ENCODE results near the gene ZP2.
A peak's percentile ranks its signal among the peaks of the same experiment; 100 is the strongest.
"Not testable (repeated sequence)": the region's sequence is repeated elsewhere in the genome, so short reads cannot be mapped to it uniquely, and the experiment has no call there.

ZP2 gene

DNA sequence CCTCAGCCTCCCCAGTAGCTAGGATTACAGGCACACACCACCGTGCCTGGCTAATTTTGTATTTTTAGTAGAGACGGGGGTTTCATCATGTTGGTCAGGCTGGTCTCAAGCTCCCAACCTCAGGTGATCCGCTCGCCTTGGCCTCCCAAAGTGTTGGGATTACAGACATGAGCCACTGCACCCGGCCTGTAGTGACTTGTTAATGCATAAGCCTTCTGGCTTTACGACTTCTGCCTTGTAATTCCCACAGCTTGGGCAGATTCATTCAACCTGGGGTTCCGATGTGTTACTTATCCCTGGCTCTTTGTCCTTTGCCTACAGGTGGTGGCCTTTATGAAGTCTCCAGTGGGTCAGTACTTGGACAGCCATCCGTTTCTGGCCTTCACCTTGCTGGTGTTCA, 41.3 kb downstream of the ZP2 start:
- DNase-seq (ENCODE audit: low read depth): not testable (repeated sequence)

DNA sequence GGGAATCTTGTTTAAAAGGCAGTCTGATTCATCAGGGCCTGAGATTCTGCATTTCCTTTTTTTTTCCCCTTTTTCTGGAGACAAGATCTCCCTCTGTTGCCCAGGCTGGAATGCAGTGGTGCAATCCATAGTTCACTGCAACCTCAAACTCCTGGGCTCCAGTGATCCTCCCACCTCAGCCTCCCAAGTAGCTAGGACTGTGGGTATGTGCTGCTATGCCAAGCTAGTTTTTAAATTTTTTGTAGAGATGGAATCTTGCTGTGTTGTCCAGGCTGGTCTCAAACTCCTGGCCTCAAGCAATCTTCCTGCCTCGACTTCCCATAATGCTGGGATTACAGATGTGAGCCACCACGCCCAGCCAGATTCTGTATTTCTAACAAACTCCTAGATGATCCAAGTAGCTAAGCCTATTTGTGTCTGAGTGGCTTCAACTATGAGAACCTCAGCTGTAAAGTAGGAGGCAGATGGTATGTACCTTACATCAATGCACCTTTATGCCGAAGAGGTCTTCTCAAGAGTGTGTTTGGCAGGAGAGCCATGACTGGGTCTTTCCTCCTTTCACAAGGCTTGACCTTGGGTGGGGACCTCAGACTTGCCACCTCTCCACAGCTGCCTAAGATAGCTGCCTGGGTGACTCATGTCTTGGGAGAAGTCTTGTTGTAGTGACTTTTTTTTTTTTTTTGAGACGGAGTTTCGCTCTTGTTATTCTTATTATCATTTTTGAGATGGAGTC, 42.0 kb downstream of the ZP2 start:
- DNase-seq (ENCODE audit: low read depth): no peak

DNA sequence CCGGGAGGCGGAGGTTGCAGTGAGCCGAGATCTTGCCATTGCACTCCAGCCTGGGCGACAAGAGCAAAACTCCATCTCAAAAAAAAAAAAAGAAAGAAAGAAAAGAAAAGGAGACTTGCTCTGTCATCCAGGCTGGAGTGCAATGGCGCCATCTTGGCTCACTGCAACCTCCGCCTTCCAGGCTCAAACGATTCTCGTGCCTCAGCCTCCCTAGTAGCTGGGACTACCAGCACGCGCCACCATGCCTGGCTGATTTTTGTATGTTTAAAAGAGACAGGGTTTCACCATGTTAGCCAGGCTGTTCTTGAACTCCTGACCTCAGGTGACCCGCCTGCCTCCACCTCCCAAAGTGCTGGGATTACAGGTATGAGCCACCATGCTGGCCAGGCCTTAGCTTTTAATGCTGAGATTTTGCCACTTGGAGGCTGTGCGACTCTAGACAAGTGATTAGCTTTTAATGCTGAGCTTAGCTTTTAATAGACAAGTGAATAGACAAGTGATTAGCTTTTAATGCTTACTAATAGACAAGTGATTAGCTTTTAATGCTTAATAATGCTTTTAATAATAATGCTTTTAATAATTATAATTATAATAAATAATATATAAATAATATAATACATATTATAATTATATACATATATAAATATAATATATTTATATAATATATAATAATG, 43.3 kb downstream of the ZP2 start:
- DNase-seq (ENCODE audit: low read depth): no peak

DNA sequence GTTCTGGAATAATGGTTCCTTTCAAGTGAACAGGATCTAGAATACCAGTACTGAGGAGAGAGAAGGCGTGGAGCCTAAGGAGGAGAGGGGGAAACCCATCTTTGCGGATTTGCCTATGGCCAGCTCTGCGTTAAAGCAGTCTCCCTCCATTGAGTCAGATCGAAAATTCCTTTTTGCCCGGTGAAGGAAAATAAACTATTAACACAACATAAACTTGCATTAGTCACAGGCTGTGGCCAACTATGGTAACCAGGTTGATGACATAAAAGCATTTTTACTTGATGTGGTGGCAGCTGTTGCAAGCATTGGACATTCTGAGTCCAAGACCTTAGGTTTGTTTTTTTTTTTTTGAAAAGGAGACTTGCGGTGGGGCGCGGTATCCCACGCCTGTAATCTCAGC, 44.0 kb downstream of the ZP2 start:
- peak; percentile 71 for DNase-seq (ENCODE audit: low read depth)

DNA sequence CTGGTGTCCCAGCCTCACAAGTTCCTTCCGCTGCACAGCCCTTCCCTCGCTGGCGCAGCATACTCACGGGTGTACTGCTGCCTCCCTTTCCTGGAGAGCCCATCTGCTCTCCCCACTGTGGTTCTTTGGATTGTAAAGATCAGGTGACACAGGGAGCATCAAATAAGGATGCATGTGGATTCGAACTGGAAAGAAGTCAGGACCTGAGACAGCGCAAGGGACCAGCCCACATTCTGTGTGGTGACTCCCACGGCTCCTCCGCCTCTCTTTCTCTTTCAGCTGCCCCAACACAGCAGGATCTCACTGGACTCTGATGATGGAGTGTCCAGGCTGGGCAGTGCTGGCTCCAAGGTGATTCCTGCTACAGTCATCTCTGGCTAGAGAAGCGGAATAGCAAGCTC, 44.8 kb downstream of the ZP2 start:
- DNase-seq (ENCODE audit: low read depth): no peak

DNA sequence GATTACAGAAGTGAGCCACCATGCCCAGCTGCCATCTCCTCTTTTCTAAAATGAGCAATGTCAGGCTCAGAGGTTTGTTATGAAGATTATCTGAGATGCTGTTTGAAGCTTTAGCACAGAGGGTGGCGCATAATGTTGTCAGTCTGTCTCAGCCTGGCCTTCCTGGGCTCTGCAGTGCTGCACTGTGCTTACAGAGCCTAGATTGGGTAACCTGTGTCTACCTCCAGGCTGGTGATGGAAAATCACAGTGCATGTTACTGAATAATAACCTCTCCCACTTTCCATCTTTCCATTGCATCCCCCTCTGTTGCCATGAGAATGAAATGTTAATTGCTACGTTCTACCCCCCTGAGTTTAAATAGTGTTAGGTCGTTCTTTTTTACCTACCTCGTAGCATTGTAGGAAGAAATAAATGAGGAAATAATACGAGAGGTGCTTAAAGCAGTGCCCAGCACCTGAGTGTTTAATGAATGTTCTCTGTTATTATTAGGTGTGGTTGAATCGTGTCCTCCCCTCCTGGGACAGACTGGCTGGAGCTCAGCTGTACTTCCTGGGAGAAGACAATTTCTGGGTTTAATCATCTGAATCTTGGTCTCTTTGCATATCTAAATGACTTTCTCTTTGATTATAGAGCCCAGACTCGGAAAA, 46.7 kb downstream of the ZP2 start:
- DNase-seq (ENCODE audit: low read depth): no peak

DNA sequence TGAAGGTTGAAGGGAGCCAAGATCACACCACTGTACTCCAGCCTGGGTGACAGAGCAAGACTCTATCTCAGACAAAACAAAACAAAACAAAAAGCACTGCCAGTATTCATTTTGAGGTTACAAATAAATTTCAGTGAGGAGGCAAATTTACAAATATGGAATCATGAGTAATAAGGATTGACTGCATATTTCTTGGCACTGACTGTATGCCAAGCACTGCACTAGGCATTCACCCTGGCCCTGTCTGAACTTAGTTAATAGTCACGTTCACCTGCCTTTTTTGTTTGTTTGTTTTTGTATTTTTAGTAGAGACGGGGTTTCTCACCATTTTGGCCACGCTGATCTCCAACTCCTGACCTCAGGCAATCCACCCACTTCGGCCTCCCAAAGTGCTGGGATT, 47.8 kb downstream of the ZP2 start:
- DNase-seq (ENCODE audit: low read depth): no peak

DNA sequence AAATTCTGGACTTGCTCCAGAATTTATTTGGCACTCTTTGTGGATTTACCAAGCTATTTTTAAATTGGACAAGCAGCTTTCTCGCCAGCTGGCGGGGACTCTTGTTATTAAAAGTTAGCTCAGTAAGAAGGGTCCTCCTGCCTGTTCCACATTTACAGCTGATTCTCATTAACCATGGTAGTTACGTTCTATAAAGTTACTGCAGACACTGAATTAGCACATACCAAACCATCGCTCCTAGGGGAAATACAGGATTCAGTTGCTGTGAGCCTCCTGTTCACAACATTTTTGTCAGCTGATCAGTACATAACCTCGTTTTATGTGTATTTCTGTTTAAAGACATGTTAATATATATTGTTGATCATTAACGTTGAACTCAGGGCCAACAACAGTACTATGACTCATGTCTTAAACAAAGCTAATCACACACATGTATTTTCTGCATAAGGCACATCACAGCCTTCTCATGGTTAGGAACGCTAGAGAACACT, 48.7 kb downstream of the ZP2 start:
- peak; percentile 77 for DNase-seq (ENCODE audit: low read depth)

DNA sequence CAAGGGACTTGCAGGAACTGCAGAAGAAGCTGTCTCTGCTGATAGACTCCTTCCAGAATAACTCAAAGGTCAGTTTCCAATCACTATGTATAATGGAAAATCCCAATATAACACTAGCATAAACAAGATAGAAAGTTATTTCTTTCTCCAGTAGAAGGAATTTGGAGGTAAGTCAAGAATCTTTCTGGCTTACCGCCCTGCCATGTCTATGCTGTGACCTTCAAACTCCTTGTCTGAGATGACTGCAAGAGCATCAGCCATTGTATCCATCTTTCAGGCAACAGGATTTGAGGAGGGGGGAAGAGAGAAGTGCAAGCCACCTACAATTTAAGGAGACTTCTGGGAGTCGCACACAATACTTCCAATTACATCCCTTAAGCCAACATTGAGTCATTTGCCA, 50.2 kb downstream of the ZP2 start:
- DNase-seq (ENCODE audit: low read depth): peak; percentile 35

DNA sequence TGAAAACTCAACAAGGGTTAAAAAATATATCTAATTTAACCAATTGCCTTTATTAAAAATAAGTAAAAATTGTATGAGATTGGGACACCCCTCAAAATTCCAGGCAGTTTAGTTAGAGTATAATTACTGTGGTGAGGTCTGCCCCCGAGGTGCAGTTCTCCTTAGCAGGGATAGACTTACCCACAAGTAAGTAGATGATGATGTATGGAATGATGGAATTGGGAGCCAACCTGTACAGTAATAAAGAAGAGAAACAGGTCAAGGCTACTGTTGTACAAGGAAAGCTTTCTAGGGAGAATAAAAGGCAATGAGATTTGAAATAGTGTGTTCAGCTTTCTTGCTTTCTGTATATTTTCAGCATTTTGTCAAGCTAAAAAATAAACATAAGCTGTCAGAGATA, 51.1 kb downstream of the ZP2 start:
- no peak for DNase-seq (ENCODE audit: low read depth)

DNA sequence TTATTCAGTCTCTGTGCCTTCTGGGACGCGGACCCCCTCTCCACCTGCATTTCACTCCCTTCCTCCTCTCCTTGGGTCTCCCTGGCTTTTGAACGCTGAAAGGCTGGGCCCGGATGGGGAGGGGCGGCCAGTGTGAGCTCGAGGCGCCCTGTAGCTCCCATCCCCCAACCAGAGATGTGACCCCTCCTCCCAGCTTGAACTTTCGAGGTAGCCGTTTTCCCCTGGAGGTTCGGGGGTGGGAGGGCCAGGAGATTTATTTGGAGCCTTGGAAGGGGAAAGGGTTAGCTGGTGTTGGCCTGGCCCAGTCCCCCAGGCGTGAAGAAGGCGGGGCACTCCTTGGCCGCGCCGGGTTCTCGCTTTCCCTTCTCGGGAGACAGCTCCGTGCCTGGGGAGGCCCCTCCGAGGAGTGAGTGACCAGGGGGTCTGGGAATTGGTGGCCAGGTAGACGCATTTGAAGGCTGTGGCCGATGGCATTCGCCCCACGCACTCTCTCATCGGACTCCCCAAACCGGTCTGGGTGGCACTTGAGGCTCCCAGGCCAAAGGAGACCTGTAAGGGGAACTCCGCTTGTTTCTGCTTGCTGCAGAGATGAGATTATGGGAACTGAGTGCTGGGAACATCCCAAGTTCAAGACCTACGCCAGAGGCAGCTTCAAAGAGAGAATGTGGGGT, 52.0 kb downstream of the ZP2 start:
- DNase-seq (ENCODE audit: low read depth): no peak

DNA sequence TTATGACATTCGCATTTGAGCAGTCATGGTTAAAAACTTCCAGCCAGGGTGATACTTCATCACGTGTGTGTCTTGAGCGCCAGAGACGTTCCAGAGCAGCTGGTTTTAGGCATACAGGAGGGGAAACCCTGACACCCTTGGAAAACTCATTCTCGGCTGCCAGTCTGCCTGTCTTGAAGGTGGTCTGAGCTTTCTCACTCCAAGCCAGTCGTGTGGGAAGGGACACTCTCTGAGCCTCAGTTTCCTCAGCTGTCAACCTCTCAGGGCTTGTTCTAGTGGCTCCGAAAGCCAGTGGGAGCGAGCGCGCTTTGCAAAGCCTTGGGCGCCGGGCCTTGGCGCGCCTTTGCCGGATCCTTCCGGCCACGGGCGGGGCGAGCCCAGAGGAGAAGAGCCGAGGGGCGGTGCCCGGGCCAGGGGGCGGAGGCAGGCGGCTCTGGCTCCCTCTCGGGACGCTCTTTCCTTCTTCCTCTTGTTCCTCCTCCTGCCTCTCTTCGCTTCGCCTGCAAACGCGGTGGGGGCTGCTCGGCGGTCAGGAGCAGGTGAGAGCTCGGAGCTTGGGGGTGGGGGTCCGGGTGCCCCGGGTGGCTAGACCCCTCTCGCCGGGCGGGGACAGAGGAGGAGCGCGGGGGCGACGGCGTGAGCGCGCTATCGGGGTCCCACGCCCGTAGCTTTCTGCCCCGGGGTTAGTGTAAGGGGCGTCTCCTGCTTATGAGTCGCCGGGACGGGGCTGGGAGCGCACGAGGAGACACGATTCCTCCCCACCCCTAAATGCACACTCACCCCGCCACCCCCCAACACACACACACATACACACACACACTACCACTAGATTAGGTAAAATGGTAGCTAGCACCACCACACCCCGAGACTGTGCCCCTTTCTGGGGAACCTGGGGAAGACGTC, 52.9 kb downstream of the ZP2 start, which contains the start of gene LDAF1:
LDAF1 (plus strand) TSS at position 467 of the 903 bp plus-strand sequence. CDS start 2,509 bp downstream, outside the sequence.
- DNase-seq (ENCODE audit: low read depth): peak; percentile 71

DNA sequence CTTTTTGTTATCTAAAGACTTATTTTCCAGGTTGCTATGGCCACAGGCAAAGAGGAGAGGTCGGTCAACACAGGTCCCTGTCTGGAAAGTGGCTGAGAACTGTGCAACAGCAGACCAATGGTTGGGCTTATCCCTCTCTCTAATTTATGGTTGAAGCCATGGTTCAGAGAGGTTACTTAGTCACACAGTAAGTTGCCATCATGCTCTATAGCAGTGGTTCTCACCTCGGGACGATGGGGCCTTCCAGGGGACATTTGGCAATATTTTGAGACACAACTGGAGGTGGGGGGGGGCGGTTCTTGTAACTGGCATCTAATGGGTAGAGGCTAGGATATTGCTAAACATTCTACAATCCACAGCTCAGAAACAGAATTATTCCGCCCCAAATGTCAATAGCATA, 53.7 kb downstream of the ZP2 start:
- DNase-seq (ENCODE audit: low read depth): no peak

DNA sequence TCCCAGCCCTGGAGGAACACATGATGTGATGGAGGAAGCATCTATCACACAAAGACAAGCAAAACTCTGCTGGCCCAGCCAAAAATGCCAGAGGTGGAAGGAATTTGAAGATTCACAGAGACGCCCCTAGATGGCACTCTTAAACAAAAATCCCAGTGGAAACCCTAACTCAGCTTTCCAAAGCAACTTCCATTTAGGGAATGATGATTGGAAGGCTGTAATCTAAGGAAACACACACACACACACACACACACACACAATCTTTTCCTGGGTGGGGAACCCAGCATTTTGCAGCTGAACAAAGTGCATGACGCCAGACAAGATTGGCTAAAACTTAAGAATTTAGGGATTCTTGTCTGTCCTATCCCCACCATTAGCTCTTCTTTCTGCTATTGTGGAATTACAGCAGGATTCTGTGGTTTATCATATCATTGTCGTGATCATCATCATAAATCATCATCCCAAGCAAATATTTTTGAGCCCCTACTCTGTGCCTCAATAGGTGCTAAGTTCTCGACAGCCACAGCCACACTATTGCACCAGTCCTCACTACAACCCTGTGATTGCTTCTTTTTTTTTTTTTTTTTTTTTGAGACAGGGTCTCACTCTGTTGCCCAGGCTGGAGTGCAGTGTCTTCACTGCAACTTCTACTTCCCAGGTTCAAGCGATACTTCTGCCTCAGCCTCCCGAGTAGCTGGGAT, 54.5 kb downstream of the ZP2 start:
- DNase-seq (ENCODE audit: low read depth): peak; percentile 76

DNA sequence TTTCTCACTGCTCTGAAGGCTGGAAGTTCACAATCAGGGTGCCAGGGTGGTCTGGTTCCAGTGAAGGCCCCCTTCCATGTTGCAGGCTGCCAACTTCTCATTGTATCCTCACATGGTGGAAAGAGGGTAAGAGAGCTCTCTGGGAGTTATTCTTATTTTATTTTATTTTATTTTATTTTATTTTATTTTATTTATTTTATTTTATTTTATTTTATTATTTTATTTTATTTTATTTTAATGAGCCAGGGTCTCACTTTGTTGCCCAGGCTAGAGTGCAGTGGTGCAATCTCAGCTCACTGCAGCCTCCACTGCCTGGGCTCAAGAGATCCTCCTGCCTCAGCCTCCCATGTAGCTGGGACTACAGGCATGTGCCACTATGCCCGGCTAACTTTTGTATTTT, 55.4 kb downstream of the ZP2 start:
- not testable (repeated sequence) for DNase-seq (ENCODE audit: low read depth)

DNA sequence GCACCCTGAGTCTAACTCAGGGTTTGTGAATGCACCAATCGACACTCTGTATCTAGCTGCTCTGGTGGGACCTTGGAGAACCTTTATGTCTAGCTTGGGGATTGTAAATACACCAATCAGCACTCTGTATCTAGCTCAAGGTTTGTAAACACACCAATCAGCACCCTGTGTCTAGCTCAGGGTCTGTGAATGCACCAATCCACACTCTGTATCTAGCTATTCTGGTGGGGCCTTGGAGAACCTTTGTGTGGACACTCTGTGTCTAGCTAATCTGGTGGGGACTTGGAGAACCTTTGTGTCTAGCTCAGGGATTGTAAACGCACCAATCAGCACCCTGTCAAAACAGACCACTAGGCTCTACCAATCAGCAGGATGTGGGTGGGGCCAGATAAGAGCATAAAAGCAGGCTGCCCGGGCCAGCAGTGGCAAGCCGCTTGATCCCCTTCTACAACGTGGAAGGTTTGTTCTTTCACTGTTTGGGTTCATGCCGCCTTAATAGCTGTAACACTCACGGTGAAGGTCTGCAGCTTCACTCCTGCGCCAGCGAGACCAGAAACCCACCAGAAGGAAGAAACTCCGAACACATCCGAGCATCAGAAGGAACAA, 58.1 kb downstream of the ZP2 start:
- not testable (repeated sequence) for DNase-seq (ENCODE audit: low read depth)

DNA sequence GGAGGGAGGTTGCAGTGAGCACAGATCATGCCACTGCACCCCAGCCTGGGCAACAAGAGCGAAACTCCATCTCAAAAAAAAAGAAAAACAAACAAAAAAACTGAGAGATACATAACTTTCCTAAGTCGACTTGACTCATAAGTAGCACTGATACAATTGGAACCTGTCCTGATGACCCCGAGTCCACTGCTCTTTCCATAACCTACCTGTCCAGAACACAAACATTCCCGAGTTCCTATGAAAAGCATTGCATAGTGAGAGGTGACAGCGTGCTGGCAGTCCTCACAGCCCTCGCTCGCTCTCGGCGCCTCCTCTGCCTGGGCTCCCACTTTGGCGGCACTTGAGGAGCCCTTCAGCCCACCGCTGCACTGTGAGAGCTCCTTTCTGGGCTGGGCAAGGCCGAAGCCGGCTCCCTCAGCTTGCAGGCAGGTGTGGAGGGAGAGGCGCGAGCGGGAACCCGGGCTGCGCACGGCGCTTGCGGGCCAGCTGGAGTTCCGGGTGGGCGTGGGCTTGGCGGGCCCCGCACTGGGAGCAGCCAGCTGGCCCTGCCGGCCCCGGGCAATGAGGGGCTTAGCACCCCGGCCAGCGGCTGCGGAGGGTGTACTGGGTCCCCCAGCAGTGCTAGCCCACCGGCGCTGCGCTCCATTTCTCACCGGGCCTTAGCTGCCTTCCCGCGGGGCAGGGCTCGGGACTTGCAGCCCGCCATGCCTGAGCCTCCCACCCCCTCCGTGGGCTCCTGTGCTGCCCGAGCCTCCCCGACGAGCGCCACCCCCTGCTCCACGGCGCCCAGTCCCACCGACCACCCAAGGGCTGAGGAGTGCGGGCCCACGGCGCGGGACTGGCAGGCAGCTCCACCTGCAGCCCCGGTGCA, 59.0 kb downstream of the ZP2 start:
- not testable (repeated sequence) for DNase-seq (ENCODE audit: low read depth)

DNA sequence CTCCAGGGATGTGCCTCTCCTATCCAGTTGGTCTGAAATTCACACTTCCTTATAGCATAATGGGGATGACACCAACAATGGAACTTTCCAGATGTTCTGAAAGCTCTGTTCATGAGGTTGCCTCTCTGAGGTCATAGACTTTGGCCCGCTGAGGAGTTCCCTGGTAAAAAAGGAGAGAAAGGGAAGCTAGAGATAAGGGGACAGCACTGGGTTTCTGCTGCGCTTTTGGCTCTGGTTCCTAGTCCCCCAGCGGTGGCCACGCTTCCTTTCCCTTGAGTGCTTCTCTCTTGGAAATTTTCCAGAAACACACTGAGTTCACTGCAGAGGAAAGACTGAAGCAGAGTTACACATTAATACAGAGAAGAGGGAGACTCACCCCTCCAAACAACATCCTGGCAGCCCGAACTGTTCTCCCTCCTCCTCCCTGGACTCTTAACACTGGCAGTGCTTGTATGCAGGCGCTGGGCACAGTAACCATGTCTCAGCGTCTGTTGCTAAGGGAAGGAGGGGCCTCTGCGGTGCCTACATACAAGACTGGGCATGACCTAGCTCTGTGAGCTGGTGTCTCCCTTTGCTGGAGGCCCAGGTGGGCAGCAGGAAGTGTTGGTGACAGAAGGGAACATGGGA, 60.9 kb downstream of the ZP2 start, which contains the start of gene DNAH3:
DNAH3 (minus strand) TSS at position 472 of the 627 bp plus-strand sequence. CDS start 527 bp downstream, outside the sequence.
- DNase-seq (ENCODE audit: low read depth): no peak
